Activated naive CD4-positive, alpha-beta T cell treated with anti-CD3 and anti-CD28 coated beads, Interleukin-2, amount 50 U/mL, for 16 hours (primary cell): ENCODE measurements around the gene ROR1.
"Not testable (repeated sequence)": the region's sequence is repeated elsewhere in the genome, so short reads cannot be mapped to it uniquely, and the experiment has no call there.

Source experiments
- DNase-seq: peaks from one replicate; pipeline ENCODE4 v3.0.0-alpha.2; 2020

ROR1 gene

GRCh38 chr1:63794939-63795378, 21.1 kb downstream of the ROR1 start:
- DNase-seq = no peak

- no peak for DNase-seq
These were observed 21.6 kb downstream of the ROR1 start for GRCh38 chr1:63795455-63795854.

GRCh38 chr1:63797056-63797726, 23.4 kb downstream of the ROR1 start:
- no peak for DNase-seq

GRCh38 chr1:63798284-63798683, 24.5 kb downstream of the ROR1 start:
- DNase-seq = no peak

GRCh38 chr1:63799307-63799706, 25.5 kb downstream of the ROR1 start:
- DNase-seq = no peak

GRCh38 chr1:63799820-63800219, 26.0 kb downstream of the ROR1 start:
- no peak for DNase-seq

- DNase-seq = no peak
These were observed 28.3 kb downstream of the ROR1 start for GRCh38 chr1:63802109-63802508.

- DNase-seq = no peak
These were observed 31.1 kb downstream of the ROR1 start for GRCh38 chr1:63804829-63805484.

GRCh38 chr1:63807046-63807445, 33.2 kb downstream of the ROR1 start:
- no peak for DNase-seq

GRCh38 chr1:63810936-63811469, 37.2 kb downstream of the ROR1 start:
- DNase-seq = no peak

GRCh38 chr1:63812071-63812700, 38.4 kb downstream of the ROR1 start:
- DNase-seq = no peak

- DNase-seq = no peak
These were observed 40.0 kb downstream of the ROR1 start for GRCh38 chr1:63813829-63814277.

- not testable (repeated sequence) for DNase-seq
These were observed 42.5 kb downstream of the ROR1 start for GRCh38 chr1:63816217-63816815.

- DNase-seq = no peak
These were observed 43.4 kb downstream of the ROR1 start for GRCh38 chr1:63817152-63817667.

GRCh38 chr1:63817700-63818099, 43.9 kb downstream of the ROR1 start:
- DNase-seq = no peak

GRCh38 chr1:63818567-63819325, 44.9 kb downstream of the ROR1 start:
- DNase-seq = no peak

- no peak for DNase-seq
These were observed 46.0 kb downstream of the ROR1 start for GRCh38 chr1:63819795-63820194.

- no peak for DNase-seq
These were observed 47.5 kb downstream of the ROR1 start for GRCh38 chr1:63821091-63822005.

- DNase-seq = no peak
These were observed 48.7 kb downstream of the ROR1 start for GRCh38 chr1:63822540-63822939.

- DNase-seq = no peak
These were observed 50.6 kb downstream of the ROR1 start for GRCh38 chr1:63824451-63824850.

GRCh38 chr1:63825111-63825510, 51.3 kb downstream of the ROR1 start:
- no peak for DNase-seq
